MCF 10A (cell line): ENCODE results near the gene DLL4. TPM values are rescaled to one million over a fixed set of nuclear protein-coding genes. Genes with fewer than 3 reads are reported as not detected.

ENCODE experiments used
- BruUV-seq: library from RNA; stranded (reverse); fragments of 400-500 nt; replicated peaks from 2 replicates; lab custom pipeline; 2021; lab: Mats Ljungman, UMichigan
- CTCF ChIA-PET: fragments of 300-600 bp; sonication (Branson Sonifier 250); formaldehyde crosslinking; extraction: SDS; loops from one replicate; lab custom pipeline; 2021; ENCODE audit warnings: antibody characterized with exemption, inconsistent platforms; lab: Yijun Ruan, JAX
- POLR2A ChIA-PET: fragments of 300-600, 350-650 bp; sonication (Branson Sonifier 250); formaldehyde crosslinking; extraction: SDS; loops from one replicate; lab custom pipeline; 2020; ENCODE audit warnings: antibody characterized with exemption, inconsistent platforms; lab: Yijun Ruan, JAX
- DNase-seq: peaks from one replicate; pipeline ENCODE4 v3.0.0-alpha.2; 2018; ENCODE audit not compliant: unreplicated experiment
- H3K27ac Mint-ChIP-seq: one replicate; pipeline ENCODE4 v1.8.0; 2022; ENCODE audit warnings: mild to moderate bottlenecking, low read depth, mixed read lengths; ENCODE audit not compliant: unreplicated experiment
- H3K27me3 Mint-ChIP-seq: one replicate; pipeline ENCODE4 v1.8.0; 2022; ENCODE audit warnings: mixed read lengths; ENCODE audit not compliant: insufficient read depth, unreplicated experiment
- H3K36me3 Mint-ChIP-seq: one replicate; pipeline ENCODE4 v1.8.0; 2022; ENCODE audit warnings: mild to moderate bottlenecking, moderate library complexity, mixed read lengths; ENCODE audit not compliant: insufficient read depth, unreplicated experiment
- H3K4me1 Mint-ChIP-seq: one replicate; pipeline ENCODE4 v1.8.0; 2022; ENCODE audit warnings: mixed read lengths; ENCODE audit not compliant: insufficient read depth, unreplicated experiment
- H3K4me3 Mint-ChIP-seq: one replicate; pipeline ENCODE4 v1.8.0; 2022; ENCODE audit warnings: mild to moderate bottlenecking, moderate library complexity, mixed read lengths; ENCODE audit not compliant: unreplicated experiment
- H3K9me3 Mint-ChIP-seq: one replicate; pipeline ENCODE4 v1.8.0; 2022; ENCODE audit warnings: mixed read lengths; ENCODE audit not compliant: unreplicated experiment
- intact Hi-C: fragments of 100-400 bp; cut with micrococcal nuclease; formaldehyde crosslinking; loops from 2 replicates; pipeline ENCODE4 v1.14.1; 2022
- total RNA-seq: library from RNA; stranded (reverse); gene quantifications from 2 replicates; pipeline ENCODE4 v1.2.3, GENCODE V29; 2022
- TF ChIP-seq, protein P1 (sequence below): fragments of 200-600 bp; IDR thresholded peaks from one replicate; pipeline ENCODE4 v1.8.0; 2022; ENCODE audit warnings: antibody characterized with exemption, mild to moderate bottlenecking; ENCODE audit not compliant: unreplicated experiment

DLL4 gene
- total RNA-seq, 1 experiment from 2014 or later = not detected

DNA sequence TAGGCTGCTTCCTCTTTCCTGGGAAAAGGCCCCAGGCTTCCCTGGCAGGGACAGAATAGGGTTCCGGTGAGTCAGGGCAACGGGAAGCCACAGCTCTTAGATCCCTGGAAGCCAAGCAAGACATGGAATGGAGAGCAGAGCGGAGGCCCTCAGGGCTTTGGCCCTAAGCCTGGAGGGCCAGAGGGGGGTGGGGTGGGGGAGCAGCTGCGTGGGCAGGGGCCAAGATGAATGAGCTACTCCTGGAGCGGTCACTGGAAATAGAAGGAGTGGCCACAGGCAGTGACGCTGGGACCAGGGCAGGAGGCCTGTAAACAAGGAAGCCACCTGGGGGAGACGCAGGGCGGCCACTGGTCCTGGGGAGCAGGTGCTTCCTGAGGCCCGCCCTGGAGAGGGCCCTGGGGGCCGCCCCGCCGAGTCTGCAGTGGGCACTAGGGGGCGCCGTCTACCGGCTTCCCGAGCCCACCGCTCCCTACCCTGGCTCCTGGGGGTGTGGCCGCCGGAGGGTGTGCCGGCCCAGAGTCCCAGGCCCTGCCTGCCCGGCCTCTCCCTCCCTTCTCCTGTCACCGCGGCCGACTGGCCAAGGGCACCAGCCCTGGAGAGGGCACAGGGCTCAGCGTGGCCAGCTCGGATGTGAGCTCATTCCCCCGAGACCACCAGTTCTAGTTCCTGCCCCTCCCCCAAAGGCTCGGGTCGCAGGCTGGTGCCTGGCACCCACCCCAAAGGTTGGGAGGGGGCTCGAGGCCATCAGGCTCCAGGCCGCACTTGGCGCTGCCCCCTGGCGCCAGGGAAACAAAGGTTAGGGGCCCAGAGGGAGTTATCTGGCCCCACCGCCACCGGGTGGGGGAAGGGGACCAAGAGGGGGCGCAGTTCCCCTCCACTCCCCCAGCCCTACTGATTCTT lies 22.8 kb upstream of the DLL4 start:
- BruUV-seq = no TSS peak
- H3K9me3 Mint-ChIP-seq = no peaks in the 10 kb centered on the region
- POLR2A ChIA-PET = interaction anchor here (0.7 to 1.4 kb wide), 7 partner anchors 11 to 210 kb away, joined by 3 to 4 read pairs (median 3); partner anchors contain the start of genes INO80, RHOV and SPINT1
- H3K27ac Mint-ChIP-seq = peak overlapping the region; percentile 51
- intact Hi-C loops = loop anchor here (1.0 kb wide), 1 partner anchor 35 kb away; no protein-coding TSS in a partner anchor
- peak overlapping the region; percentile 10 for H3K4me3 Mint-ChIP-seq
- DNase-seq = peak; percentile 97
- no peaks in the 10 kb centered on the region for H3K27me3 Mint-ChIP-seq
- H3K36me3 Mint-ChIP-seq = peaks cover 34% of the 10 kb centered on the region
- peaks cover 35% of the 10 kb centered on the region for H3K4me1 Mint-ChIP-seq
- CTCF ChIA-PET = interaction anchor here (0.6 to 7.7 kb wide), 21 partner anchors 9 to 279 kb away, joined by 3 to 115 read pairs (median 3); partner anchors contain the start of genes DLL4 and VPS18
- TF ChIP-seq, protein P1, sequence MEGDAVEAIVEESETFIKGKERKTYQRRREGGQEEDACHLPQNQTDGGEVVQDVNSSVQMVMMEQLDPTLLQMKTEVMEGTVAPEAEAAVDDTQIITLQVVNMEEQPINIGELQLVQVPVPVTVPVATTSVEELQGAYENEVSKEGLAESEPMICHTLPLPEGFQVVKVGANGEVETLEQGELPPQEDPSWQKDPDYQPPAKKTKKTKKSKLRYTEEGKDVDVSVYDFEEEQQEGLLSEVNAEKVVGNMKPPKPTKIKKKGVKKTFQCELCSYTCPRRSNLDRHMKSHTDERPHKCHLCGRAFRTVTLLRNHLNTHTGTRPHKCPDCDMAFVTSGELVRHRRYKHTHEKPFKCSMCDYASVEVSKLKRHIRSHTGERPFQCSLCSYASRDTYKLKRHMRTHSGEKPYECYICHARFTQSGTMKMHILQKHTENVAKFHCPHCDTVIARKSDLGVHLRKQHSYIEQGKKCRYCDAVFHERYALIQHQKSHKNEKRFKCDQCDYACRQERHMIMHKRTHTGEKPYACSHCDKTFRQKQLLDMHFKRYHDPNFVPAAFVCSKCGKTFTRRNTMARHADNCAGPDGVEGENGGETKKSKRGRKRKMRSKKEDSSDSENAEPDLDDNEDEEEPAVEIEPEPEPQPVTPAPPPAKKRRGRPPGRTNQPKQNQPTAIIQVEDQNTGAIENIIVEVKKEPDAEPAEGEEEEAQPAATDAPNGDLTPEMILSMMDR = peak; percentile 71

DNA sequence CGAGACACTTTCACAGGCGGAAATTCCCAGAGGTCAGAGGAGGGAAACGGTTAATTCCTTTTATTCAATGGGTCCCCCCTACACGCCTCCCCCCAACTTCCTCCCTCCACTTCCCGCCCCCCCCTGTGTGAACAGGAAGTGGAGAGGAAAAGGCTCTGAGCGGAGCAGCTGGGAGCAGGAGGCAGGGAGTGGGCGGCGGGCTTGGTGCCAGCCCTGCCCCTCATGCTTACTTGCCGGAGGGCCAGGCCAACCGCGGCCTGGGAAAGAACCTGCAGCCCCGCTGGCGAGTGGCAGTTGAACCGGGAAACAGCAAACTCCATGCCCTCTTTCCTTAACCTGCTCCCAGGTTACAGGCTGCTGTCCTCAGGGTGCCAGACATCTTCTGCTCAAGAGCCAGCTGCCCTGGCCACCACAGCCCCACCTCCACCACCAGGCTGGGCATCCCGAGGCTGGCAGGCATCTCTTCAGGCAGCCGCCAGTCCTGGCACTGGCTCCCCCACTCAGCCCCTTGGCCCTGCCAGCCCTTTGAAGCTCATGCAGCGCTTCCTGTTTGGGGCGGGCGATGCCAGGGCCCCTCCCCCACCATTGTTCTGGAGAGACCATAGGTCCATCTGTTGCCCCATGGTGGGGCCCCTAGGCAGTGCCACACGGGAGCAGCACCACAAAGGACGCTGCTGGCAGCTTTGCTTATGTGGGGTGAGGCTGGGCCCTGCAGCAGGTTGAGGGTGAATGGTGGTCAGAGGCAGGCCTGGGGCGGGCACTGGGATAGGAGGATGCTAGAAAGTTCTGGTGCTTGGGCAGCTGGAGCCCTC lies 21.9 kb upstream of the DLL4 start:
- peak; percentile 46 for DNase-seq
- Mint-ChIP-seq H3K4me1 (peaks cover 35% of the 10 kb centered on the region), H3K36me3 (peaks cover 26% of the 10 kb centered on the region), H3K27ac (peak overlapping the region; percentile 59), H3K4me3 (no peak overlapping the region), H3K9me3 (no peaks in the 10 kb centered on the region), H3K27me3 (no peaks in the 10 kb centered on the region)
- no TSS peak for BruUV-seq
- POLR2A ChIA-PET = interaction anchor here (0.5 to 1.4 kb wide), 3 partner anchors 21 to 250 kb away, joined by 3 to 4 read pairs (median 3); no protein-coding TSS in a partner anchor
- TF ChIP-seq, protein P1 = no peak
- CTCF ChIA-PET = interaction anchor here (1.3 to 7.7 kb wide), 5 partner anchors 13 to 278 kb away, joined by 5 to 115 read pairs (median 22); partner anchors contain the start of genes DLL4 and VPS18
- intact Hi-C loops = loop anchor here (1.0 kb wide), 1 partner anchor 34 kb away; no protein-coding TSS in a partner anchor

DNA sequence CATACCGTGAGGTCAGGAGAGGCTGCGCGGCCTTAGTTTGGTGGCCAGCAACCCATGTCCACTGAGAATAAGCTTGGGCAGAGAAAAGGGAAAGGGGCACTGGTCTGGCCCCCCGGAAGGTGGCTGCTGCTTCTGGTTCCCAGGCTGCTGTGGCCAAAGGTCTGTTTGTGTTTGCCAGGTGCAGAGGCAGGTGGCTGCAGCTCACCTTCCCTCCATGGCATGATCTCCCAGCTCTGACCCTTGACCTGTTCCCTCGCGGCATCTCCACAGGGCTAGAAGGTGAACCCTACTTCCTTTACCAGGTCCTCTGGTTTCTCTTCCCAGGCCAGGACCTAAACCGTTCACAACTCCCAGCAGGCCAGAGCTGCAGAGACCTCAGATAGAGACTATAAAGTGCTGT lies 21.0 kb upstream of the DLL4 start:
- Mint-ChIP-seq H3K36me3 (peaks cover 19% of the 10 kb centered on the region), H3K27ac (no peak overlapping the region), H3K9me3 (no peaks in the 10 kb centered on the region), H3K4me3 (no peak overlapping the region), H3K27me3 (no peaks in the 10 kb centered on the region), H3K4me1 (peaks cover 30% of the 10 kb centered on the region)
- POLR2A ChIA-PET = interaction anchor here (1.2 kb wide), 1 partner anchor 20 kb away, joined by 3 read pairs; no protein-coding TSS in a partner anchor
- CTCF ChIA-PET = interaction anchor here (0.6 to 7.7 kb wide), 4 partner anchors 21 to 301 kb away, joined by 3 to 115 read pairs (median 15); partner anchors contain the start of gene DLL4
- TF ChIP-seq, protein P1 = no peak
- BruUV-seq = no TSS peak
- intact Hi-C loops = no loop called here
- no peak for DNase-seq
